ENCODE results near the gene RGS3. TPM values are rescaled to one million over a fixed set of nuclear protein-coding genes. Genes with fewer than 3 reads are reported as not detected.

The RGS3 gene
- total RNA-seq, 1 donor from 2014 or later = 26.3 TPM

DNA sequence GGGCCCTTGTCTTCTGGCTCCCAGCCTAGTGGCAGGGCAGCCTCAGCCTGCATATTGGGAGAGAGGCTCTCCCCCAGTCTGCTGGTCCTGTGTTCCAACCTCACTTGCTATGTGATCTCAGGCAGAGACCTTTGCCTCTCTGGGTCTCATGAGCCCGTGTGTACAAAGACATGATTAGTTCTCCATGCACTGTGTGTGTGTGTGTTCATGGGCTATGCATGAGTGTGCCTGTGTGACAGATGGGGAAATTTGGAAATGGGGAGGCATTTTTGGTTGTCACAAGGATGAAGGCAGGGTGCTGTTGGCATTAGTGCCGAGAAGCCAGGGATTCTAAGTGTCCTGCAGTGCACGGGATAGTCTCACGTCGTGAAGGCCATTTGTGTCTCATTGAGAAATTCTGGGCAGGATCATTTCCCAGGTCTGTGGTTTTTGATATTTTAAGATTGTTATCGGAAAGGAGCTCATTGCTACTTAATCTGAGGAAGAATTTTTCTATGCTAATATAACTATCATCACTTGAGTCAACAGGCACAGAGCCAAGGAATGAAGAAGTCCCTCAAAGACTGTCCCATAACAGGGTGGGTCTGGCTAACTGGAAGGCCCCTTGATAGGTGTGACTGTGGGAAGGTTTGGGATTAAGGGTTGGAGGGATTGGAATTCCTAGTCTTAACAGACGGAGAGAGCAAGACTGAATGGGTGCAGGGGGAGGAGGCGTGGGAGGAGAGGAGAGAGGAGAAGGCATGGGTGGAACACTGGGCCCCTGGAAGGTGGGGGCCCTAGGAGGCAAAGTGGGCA, 168.5 kb downstream of the RGS3 start:
- no peak for DNase-seq (ENCODE audit: low spot score in 2 of 2, unreplicated experiment in 2 of 2)
- H3K27me3 Mint-ChIP-seq (ENCODE audit: low read depth) = no peaks in the 10 kb centered on the region
- TF ChIP-seq, protein P1, sequence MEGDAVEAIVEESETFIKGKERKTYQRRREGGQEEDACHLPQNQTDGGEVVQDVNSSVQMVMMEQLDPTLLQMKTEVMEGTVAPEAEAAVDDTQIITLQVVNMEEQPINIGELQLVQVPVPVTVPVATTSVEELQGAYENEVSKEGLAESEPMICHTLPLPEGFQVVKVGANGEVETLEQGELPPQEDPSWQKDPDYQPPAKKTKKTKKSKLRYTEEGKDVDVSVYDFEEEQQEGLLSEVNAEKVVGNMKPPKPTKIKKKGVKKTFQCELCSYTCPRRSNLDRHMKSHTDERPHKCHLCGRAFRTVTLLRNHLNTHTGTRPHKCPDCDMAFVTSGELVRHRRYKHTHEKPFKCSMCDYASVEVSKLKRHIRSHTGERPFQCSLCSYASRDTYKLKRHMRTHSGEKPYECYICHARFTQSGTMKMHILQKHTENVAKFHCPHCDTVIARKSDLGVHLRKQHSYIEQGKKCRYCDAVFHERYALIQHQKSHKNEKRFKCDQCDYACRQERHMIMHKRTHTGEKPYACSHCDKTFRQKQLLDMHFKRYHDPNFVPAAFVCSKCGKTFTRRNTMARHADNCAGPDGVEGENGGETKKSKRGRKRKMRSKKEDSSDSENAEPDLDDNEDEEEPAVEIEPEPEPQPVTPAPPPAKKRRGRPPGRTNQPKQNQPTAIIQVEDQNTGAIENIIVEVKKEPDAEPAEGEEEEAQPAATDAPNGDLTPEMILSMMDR (IDR thresholded peaks at IDR 0.05; ENCODE audit: unreplicated experiment) = no peak
- peak overlapping the region; percentile 28 for H3K27ac Mint-ChIP-seq
- peaks cover 27% of the 10 kb centered on the region for H3K4me1 Mint-ChIP-seq
- H3K9me3 Mint-ChIP-seq = no peaks in the 10 kb centered on the region
- H3K36me3 Mint-ChIP-seq = no peaks in the 10 kb centered on the region
- no peak overlapping the region for H3K4me3 Mint-ChIP-seq

DNA sequence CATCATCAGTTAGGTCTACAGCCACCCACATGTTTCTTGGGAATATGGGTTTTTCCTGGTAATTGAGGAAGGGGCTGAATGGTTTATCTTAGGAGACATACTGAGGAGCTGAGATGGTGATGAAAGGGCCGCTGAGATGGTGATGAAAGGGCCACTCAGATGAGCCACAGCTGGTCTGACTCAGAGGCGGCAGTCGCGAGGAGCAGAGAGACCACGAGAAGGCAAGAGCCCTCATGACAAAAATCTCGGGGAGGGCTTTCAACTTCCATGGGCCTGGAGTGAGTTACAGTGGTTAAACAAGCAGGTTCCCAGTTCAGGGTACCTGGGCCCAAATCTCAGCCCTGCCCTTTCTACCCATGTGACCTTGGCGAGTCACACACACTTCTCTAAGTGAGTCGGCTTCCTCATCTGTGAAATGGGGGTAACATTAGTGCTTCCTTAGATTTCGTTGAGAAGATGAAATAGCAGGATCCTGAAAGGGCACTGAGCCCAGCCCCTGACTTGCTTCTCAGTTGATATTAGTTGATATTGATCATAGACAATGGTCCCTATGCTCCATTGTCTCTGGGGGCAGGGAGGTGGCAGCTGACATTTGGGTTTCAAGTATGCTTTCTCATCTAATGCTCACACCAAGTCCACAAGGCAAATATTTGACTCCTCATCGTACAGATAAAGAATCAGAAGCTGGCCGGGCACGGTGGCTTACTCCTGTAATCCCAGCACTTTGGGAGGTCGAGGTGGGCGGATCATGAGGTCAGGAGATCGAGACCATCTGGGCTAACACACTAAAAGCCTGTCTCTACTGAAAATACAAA, 169.5 kb downstream of the RGS3 start:
- Mint-ChIP-seq H3K9me3 (no peaks in the 10 kb centered on the region), H3K4me3 (no peak overlapping the region), H3K27ac (peak overlapping the region; percentile 28), H3K27me3 (ENCODE audit: low read depth) (no peaks in the 10 kb centered on the region), H3K4me1 (peaks cover 25% of the 10 kb centered on the region), H3K36me3 (no peaks in the 10 kb centered on the region)
- no peak for DNase-seq (ENCODE audit: low spot score in 2 of 2, unreplicated experiment in 2 of 2)
- TF ChIP-seq, protein P1 (IDR thresholded peaks at IDR 0.05; ENCODE audit: unreplicated experiment) = no peak

DNA sequence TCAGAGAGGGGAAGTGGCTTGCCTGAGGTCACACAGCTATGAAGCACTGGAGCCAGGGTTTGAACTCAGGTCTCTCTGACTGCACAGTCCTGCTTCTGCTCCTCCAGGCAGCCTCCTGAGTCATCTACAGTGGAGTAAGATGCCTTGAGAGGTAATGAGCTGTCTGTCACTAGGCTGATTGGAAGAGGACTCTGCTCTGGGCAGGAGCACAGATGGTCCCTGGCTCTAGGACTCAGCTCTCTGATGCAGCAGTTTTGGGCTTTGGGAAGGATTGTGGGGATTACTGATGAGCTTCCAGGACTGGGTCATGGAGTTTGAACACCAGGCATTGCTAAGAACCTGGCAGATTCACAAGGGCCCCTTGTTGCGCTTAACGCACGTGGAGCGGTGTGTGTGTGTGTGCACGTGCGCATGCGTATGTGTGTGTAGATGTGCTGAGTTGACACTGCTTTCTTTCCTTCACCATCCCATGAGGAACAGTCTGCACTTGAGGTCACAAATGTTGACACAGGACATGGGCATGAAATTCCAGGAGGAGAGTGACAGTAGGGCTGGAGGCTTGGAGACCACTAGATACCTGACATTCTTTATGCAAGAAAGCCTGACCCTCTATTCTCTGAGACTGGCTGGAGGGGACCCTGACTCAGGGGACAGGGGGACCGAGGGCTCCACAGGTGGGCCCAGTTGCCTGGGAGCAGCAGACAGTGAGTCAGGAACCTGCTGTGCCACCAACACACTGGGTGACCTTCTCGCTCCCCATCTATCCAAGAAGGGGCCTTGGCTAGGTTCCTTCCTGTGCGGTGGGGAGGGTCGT, 170.5 kb downstream of the RGS3 start:
- peaks cover 28% of the 10 kb centered on the region for H3K4me1 Mint-ChIP-seq
- no peaks in the 10 kb centered on the region for H3K36me3 Mint-ChIP-seq
- TF ChIP-seq, protein P1 (IDR thresholded peaks at IDR 0.05; ENCODE audit: unreplicated experiment) = no peak
- H3K4me3 Mint-ChIP-seq = no peak overlapping the region
- DNase-seq (ENCODE audit: low spot score in 2 of 2, unreplicated experiment in 2 of 2) = no peak
- H3K27me3 Mint-ChIP-seq (ENCODE audit: low read depth) = no peaks in the 10 kb centered on the region
- peak overlapping the region; percentile 7 for H3K27ac Mint-ChIP-seq
- no peaks in the 10 kb centered on the region for H3K9me3 Mint-ChIP-seq

DNA sequence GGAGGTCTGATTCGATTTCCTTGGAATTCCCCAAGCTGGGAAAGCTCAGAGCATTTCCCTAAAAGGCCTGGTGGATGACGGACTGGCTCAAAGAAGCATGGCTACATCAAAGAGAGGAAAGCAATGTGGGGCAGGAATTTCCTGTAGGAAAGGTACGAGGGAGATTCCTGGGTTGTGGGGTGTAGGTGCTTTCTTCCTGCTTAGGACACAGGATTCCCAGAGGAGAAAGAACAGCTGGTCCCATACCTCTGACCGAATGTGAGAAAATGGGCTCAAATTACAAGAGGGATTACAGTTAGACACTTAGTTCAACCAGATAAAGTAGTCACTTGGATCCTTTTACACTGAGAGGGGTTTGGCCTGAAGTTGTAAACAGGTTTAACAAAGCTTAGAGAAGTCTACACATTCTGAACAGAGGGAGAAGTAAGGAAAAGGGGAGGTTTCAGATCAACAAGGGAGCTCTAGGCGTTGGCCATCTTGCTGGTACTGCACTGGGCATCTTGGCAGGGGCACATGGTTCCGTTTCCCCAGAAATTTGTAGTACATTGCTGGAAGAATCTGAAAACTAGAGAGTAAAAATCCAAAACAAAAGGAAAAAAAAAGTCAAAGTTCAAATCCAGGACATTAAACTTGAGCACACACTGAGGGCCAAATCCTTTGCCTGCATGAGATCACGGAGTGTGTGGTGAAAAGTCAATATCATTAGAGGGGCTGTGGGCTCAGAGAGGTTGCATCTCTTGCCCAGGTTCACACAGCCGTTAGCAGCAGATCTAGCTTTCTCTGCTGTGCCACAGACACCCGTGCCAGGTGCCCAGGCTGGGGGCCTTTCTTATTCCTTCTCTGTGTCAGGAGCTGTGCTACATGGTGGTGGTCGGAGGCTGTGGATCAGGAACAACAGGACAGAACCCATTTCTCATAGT, 171.3 kb downstream of the RGS3 start:
- no peak for DNase-seq (ENCODE audit: low spot score in 2 of 2, unreplicated experiment in 2 of 2)
- no peaks in the 10 kb centered on the region for H3K36me3 Mint-ChIP-seq
- no peaks in the 10 kb centered on the region for H3K27me3 Mint-ChIP-seq (ENCODE audit: low read depth)
- H3K4me1 Mint-ChIP-seq = peaks cover 28% of the 10 kb centered on the region
- H3K9me3 Mint-ChIP-seq = no peaks in the 10 kb centered on the region
- TF ChIP-seq, protein P1 (IDR thresholded peaks at IDR 0.05; ENCODE audit: unreplicated experiment) = no peak
- H3K4me3 Mint-ChIP-seq = no peak overlapping the region
- peak overlapping the region; percentile 55 for H3K27ac Mint-ChIP-seq

DNA sequence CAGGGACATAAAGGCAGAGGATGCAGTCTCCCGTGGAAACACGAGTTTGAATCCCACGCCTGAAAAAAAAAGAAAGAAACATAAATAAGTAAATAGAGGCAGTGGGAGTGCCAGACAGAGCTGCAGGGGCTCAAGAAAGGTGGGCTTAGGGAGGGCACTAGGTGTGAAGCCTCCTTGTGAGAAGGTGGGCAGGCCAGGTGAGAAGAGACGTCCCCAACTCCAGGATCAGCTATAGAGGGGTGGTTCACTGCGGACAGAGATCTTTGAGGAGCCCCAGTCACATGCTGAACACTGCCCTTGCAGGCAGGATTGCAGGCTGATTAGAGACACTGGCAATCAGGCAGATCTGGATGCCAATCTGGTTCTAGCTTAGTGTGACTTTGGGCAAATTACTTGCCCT, 172.1 kb downstream of the RGS3 start:
- DNase-seq (ENCODE audit: low spot score in 2 of 2, unreplicated experiment in 2 of 2) = no peak
- Mint-ChIP-seq H3K4me1 (peaks cover 28% of the 10 kb centered on the region), H3K36me3 (no peaks in the 10 kb centered on the region), H3K27me3 (ENCODE audit: low read depth) (no peaks in the 10 kb centered on the region), H3K4me3 (no peak overlapping the region), H3K27ac (no peak overlapping the region), H3K9me3 (no peaks in the 10 kb centered on the region)
- TF ChIP-seq, protein P1 (IDR thresholded peaks at IDR 0.05; ENCODE audit: unreplicated experiment) = no peak
